ENCODE data around the gene FAM81A. TPM values are rescaled to one million over a fixed set of nuclear protein-coding genes. Genes with fewer than 3 reads are reported as not detected.

The FAM81A gene
- total and polyA plus RNA-seq, 9 donors: 0.35 to 5.1 (median 0.85) TPM

- TF ChIP-seq POLR2A (IDR thresholded peaks at IDR 0.05) (no peak), EP300 (IDR thresholded peaks at IDR 0.05) (no peak)
- TF ChIP-seq, protein P1, sequence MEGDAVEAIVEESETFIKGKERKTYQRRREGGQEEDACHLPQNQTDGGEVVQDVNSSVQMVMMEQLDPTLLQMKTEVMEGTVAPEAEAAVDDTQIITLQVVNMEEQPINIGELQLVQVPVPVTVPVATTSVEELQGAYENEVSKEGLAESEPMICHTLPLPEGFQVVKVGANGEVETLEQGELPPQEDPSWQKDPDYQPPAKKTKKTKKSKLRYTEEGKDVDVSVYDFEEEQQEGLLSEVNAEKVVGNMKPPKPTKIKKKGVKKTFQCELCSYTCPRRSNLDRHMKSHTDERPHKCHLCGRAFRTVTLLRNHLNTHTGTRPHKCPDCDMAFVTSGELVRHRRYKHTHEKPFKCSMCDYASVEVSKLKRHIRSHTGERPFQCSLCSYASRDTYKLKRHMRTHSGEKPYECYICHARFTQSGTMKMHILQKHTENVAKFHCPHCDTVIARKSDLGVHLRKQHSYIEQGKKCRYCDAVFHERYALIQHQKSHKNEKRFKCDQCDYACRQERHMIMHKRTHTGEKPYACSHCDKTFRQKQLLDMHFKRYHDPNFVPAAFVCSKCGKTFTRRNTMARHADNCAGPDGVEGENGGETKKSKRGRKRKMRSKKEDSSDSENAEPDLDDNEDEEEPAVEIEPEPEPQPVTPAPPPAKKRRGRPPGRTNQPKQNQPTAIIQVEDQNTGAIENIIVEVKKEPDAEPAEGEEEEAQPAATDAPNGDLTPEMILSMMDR (IDR thresholded peaks at IDR 0.05): no peak
- intact Hi-C loops (cut with DNase I): no loop called here
- WGBS, 3 donors: 63 to 80% (median 73%) methylated on average over 3 of the region's 3 CpGs
- no peak overlapping the region for H3K4me3 ChIP-seq
- DNase-seq: no peak
- H3K27me3 ChIP-seq: no peaks in the 10 kb centered on the region
- H3K4me1 ChIP-seq (ENCODE audit: insufficient read depth): no peaks in the 10 kb centered on the region
- no peaks in the 10 kb centered on the region for H3K36me3 ChIP-seq
- H3K9me3 ChIP-seq: no peaks in the 10 kb centered on the region
- no peak overlapping the region for H3K27ac ChIP-seq
Measured at GRCh38 chr15:59406446-59406845, 31.5 kb upstream of the FAM81A start.

DNA sequence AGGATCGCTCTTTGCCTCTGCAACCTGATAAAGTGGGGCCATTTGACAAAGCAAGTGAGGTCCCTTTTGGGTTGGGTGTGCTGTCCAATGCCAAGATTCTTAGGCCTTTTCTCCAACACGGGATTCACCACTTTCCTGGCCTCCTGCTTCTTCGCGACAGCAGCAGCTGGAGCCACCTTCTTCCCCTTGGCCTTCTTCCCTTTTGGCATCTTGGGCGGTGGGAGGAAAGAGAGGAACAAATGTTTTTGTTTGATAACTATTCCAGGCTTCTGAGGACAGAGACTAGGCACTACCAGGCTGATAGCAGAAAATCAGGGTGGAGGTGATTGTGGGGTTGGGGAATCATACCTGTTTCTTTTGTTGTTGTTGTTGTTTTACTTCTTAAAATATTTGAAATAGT lies 30.0 kb upstream of the FAM81A start:
- Histone ChIP-seq H3K36me3 (no peaks in the 10 kb centered on the region), H3K27me3 (no peaks in the 10 kb centered on the region), H3K4me1 (ENCODE audit: insufficient read depth) (no peaks in the 10 kb centered on the region), H3K27ac (no peak overlapping the region), H3K4me3 (no peak overlapping the region), H3K9me3 (no peaks in the 10 kb centered on the region)
- 33 to 52% (median 51%) methylated on average over 5 of the region's 5 CpGs for WGBS, 3 donors
- intact Hi-C loops (cut with DNase I): no loop called here
- no peak for DNase-seq
- no peak for TF ChIP-seq EP300 (IDR thresholded peaks at IDR 0.05)

DNA sequence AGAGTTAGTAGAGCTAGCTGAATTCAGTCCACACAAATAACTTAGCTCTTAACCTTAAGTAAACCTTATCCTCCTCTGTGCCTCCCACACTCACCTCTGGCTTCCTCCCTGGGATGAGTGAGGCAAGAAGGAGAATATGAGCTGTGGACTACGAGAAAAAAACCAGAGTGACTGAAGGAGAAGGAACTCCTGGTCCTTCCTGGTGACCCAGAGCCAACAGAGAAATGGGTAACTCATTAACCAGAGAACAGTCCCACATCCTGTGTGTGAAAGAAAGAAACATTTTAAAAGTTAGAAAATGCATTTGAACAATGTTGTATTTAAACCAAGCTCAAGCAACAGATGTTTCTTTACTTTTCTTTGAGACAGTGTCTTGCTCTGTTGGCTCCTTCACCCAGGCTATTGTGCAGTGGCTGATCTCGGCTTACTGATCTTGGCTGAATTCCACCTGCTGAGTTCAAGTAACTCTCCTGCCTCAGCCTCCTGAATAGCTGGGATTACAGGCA lies 27.5 kb upstream of the FAM81A start:
- Histone ChIP-seq H3K27me3 (no peaks in the 10 kb centered on the region), H3K4me1 (ENCODE audit: insufficient read depth) (no peaks in the 10 kb centered on the region), H3K4me3 (no peak overlapping the region), H3K36me3 (no peaks in the 10 kb centered on the region), H3K9me3 (no peaks in the 10 kb centered on the region), H3K27ac (no peak overlapping the region)
- DNase-seq: no peak
- TF ChIP-seq, protein P1 (IDR thresholded peaks at IDR 0.05): no peak
- TF ChIP-seq POLR2A (IDR thresholded peaks at IDR 0.05) (no peak), EP300 (IDR thresholded peaks at IDR 0.05) (no peak)
- WGBS, 3 donors: 4 to 15% (median 4%) methylated on average over 2 of the region's 2 CpGs
- intact Hi-C loops (cut with DNase I): no loop called here

- H3K4me1 ChIP-seq (ENCODE audit: insufficient read depth): no peaks in the 10 kb centered on the region
- DNase-seq: no peak
- intact Hi-C loops (cut with DNase I): no loop called here
- H3K27ac ChIP-seq: no peak overlapping the region
- 66 to 75% (median 69%) methylated on average over 2 of the region's 2 CpGs for WGBS, 3 donors
- H3K4me3 ChIP-seq: no peak overlapping the region
- no peaks in the 10 kb centered on the region for H3K36me3 ChIP-seq
- H3K27me3 ChIP-seq: no peaks in the 10 kb centered on the region
- TF ChIP-seq, protein P1 (IDR thresholded peaks at IDR 0.05): no peak
- no peak for TF ChIP-seq POLR2A (IDR thresholded peaks at IDR 0.05)
- no peak for TF ChIP-seq EP300 (IDR thresholded peaks at IDR 0.05)
- H3K9me3 ChIP-seq: no peaks in the 10 kb centered on the region
Measured at GRCh38 chr15:59413577-59413976, 24.4 kb upstream of the FAM81A start.

DNA sequence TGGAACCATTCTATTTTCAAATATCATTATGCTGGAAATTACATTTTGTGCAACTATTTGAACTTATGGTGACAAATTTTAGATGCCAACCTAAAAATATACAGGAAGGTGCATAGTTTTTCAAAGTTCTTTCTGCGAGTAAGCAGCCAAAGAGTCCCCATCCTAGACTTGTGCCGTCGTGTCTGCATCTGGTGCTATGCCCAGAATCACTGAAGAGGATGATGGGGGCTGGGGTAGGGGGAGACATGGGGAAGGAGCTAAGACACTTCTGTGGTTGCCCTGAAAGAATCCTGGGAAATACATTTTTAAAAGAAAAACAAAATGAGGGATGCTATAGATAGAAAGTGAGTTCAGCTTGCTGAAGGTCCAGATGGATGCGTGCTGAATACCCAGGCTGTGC lies 21.2 kb upstream of the FAM81A start:
- no peak for TF ChIP-seq POLR2A (IDR thresholded peaks at IDR 0.05)
- TF ChIP-seq, protein P1 (IDR thresholded peaks at IDR 0.05): no peak
- TF ChIP-seq EP300 (IDR thresholded peaks at IDR 0.05): no peak
- intact Hi-C loops (cut with DNase I): no loop called here
- WGBS, 3 donors: 66 to 82% (median 79%) methylated on average over 4 of the region's 4 CpGs
- Histone ChIP-seq H3K4me3 (no peak overlapping the region), H3K4me1 (ENCODE audit: insufficient read depth) (no peaks in the 10 kb centered on the region), H3K36me3 (no peaks in the 10 kb centered on the region), H3K9me3 (no peaks in the 10 kb centered on the region), H3K27ac (no peak overlapping the region), H3K27me3 (no peaks in the 10 kb centered on the region)
- DNase-seq: no peak

All from ovary (tissue), 9 donors.